Measurements from ENCODE around the gene LRRTM2. TPM values are rescaled to one million over a fixed set of nuclear protein-coding genes. Genes with fewer than 3 reads are reported as not detected.

LRRTM2 gene
- total and polyA plus RNA-seq, 10 of the 15 experiments (the other 5 are each of a cell fraction or from before 2014, with no cell fraction given), result 0.04 to 0.14 (median 0.06) TPM; not detected in 2

GRCh38 chr5:138820695-138821094, 54.4 kb downstream of the LRRTM2 start:
- no peak overlapping the region for H2AFZ ChIP-seq (ENCODE audit: control insufficient read depth, low read depth, low read length)
- no peaks in the 10 kb centered on the region for H3K9me3 ChIP-seq (replicated peaks; ENCODE audit: control insufficient read depth, insufficient read depth, low read length)
- peaks cover 2 to 4% of the 10 kb centered on the region in 2 experiments; a peak in 3 of 4 replicates for H3K36me3 ChIP-seq (ENCODE audit: control insufficient read depth in 2 of 2, insufficient read depth in 2 of 2, low read length in 1 of 2)
- 98% methylated on average over 3 of the region's 3 CpGs for WGBS (ENCODE audit: insufficient coverage, insufficient replicate concordance, low lambda C conversion rate, missing lambda C conversion rate)
- no peaks in the 10 kb centered on the region for H3K79me2 ChIP-seq (ENCODE audit: control insufficient read depth, insufficient read depth, low read length)
- H3K4me1 ChIP-seq (ENCODE audit: control insufficient read depth, insufficient read depth, low read length), result no peaks in the 10 kb centered on the region
- ChIA-PET RAD21 (ENCODE audit: unreplicated experiment) (no interaction called here), SMC1A (ENCODE audit: uncharacterized antibody, unreplicated experiment) (no interaction called here), CTCF (interaction anchor here (2.4 kb wide), 1 partner anchor 31 kb away, joined by 17 read pairs; no protein-coding TSS in a partner anchor), POLR2A (no interaction called here)
- intact Hi-C loops (cut with micrococcal nuclease; ENCODE audit: unreplicated experiment), result no loop called here
- no peak overlapping the region for H3K9ac ChIP-seq (ENCODE audit: control insufficient read depth, insufficient read depth, low read length)
- DNase-seq (ENCODE audit: low read depth, low spot score) (no peak), ATAC-seq (no peak), FAIRE-seq (no peak)
- H3K27ac ChIP-seq (ENCODE audit: control insufficient read depth, insufficient read depth), result no peak overlapping the region
- no TSS peak for BruUV-seq (replicated peaks)
- no peaks in the 10 kb centered on the region for H3K27me3 ChIP-seq (replicated peaks in 1 of 2; ENCODE audit: control insufficient read depth in 2 of 2, insufficient read depth in 2 of 2, low read length in 1 of 2)
- no peak for TF ChIP-seq HDAC2 (IDR thresholded peaks at IDR 0.05)
- TF ChIP-seq TARDBP (IDR thresholded peaks at IDR 0.05; ENCODE audit: borderline replicate concordance), result no peak
- no peak for TF ChIP-seq STAT1 (conservative IDR thresholded peaks at IDR 0.05)
- TF ChIP-seq ATF3 (IDR thresholded peaks at IDR 0.05; ENCODE audit: borderline replicate concordance, extremely low read depth, low read depth, low read length), result no peak
- TF ChIP-seq BHLHE40 (IDR thresholded peaks at IDR 0.05; ENCODE audit: borderline replicate concordance in 1 of 2, low read depth in 2 of 2, low read length in 1 of 2), result no peak
- no peak for TF ChIP-seq KDM1A (IDR thresholded peaks at IDR 0.05; ENCODE audit: borderline replicate concordance)
- TF ChIP-seq WRNIP1 (IDR thresholded peaks at IDR 0.05; ENCODE audit: borderline replicate concordance, low read depth, low read length), result no peak
- TF ChIP-seq NR2C2 (IDR thresholded peaks at IDR 0.05; ENCODE audit: borderline replicate concordance, control insufficient read depth, insufficient read length, low read depth), result no peak
- TF ChIP-seq BRCA1 (IDR thresholded peaks at IDR 0.05; ENCODE audit: low read depth, low read length), result no peak
- TF ChIP-seq MEF2B (IDR thresholded peaks at IDR 0.05; ENCODE audit: partially characterized antibody, poor library complexity, severe bottlenecking), result no peak
- TF ChIP-seq CUX1 (IDR thresholded peaks at IDR 0.05; ENCODE audit: insufficient replicate concordance, low read depth, low read length), result no peak
- TF ChIP-seq SREBF1 (IDR thresholded peaks at IDR 0.05; ENCODE audit: low read length), result no peak
- no peak overlapping the region for H3K4me2 ChIP-seq (ENCODE audit: control insufficient read depth, insufficient read depth)
- H3K4me3 ChIP-seq, result no peak overlapping the region
- in situ Hi-C loops (cut with MboI), result no loop called here
- no peaks in the 10 kb centered on the region for H4K20me1 ChIP-seq (ENCODE audit: control insufficient read depth, insufficient read depth)

Measured in GM12878 (cell line).